Tibial nerve (tissue), 4 donors: Measurements from ENCODE around the gene CEP170. TPM values are rescaled to one million over a fixed set of nuclear protein-coding genes. Genes with fewer than 3 reads are reported as not detected.

Source experiments
- DNase-seq, 2 donors: peaks; one replicate each; pipeline ENCODE4 v3.0.0-alpha.2; 2019; ENCODE audit warnings: low spot score in 2 of 2
- H3K27ac ChIP-seq, 4 donors: fragments of 200-600 bp; sonication (generic) in 3 of 4; one replicate each; pipeline ENCODE4 v1.5.1; 2017 to 2019; ENCODE audit warnings: mild to moderate bottlenecking in 1 of 4
- H3K27me3 ChIP-seq, 2 donors: fragments of 200-600 bp; sonication (generic) in 1 of 2; one replicate each; pipeline versions ENCODE4 v1.5.1 to v1.6.0; 2017 to 2019
- H3K36me3 ChIP-seq, 3 donors: fragments of 200-600 bp; sonication (generic); one replicate each; pipeline ENCODE4 v1.5.1; 2018 to 2019
- H3K4me1 ChIP-seq, 4 donors: fragments of 200-600 bp; sonication (generic) in 3 of 4; one replicate each; pipeline ENCODE4 v1.5.1; 2017 to 2019
- H3K4me3 ChIP-seq, 4 donors: fragments of 200-600 bp; sonication (generic) in 3 of 4; one replicate each; pipeline ENCODE4 v1.5.1; 2017 to 2019; ENCODE audit warnings: mild to moderate bottlenecking in 1 of 4, moderate library complexity in 1 of 4
- H3K9me3 ChIP-seq, 4 donors: fragments of 200-600 bp; sonication (generic) in 3 of 4; one replicate each; pipeline ENCODE4 v1.5.1; 2017 to 2019
- EP300 ChIP-seq, 2 donors: sonication (generic); formaldehyde crosslinking; IDR thresholded peaks; one replicate each; pipeline ENCODE4 v1.6.1; 2017; ENCODE audit warnings: antibody characterized with exemption in 2 of 2, mild to moderate bottlenecking in 1 of 2
- POLR2A ChIP-seq, 2 donors: fragments of 450-650 bp; IDR thresholded peaks; one replicate each; pipeline ENCODE4 v1.6.1; 2017; ENCODE audit warnings: antibody characterized with exemption in 2 of 2, mild to moderate bottlenecking in 2 of 2, moderate library complexity in 2 of 2
- WGBS, 2 donors: methylation state at CpG; one replicate each; pipeline ENCODE4 v1.1.5; 2018; 5-methylcytosine and 5-hydroxymethylcytosine counted together
- total RNA-seq, 4 donors: library from RNA; depleted of rRNA; stranded (reverse); fragments of >200 nt; gene quantifications; one replicate each; pipeline ENCODE4 v1.1.0, GENCODE V29; 2016
- TF ChIP-seq, protein P1 (sequence below), 5 experiments: fragments of 200-600 bp in 3 of 5; fragments of 450-650 bp in 2 of 5; sonication (generic) in 3 of 5; IDR thresholded peaks; one replicate each; pipeline ENCODE4 v1.5.1; 2016 to 2019; ENCODE audit warnings: antibody characterized with exemption in 5 of 5, mild to moderate bottlenecking in 3 of 5, moderate library complexity in 2 of 5

The CEP170 gene
- total RNA-seq, 4 donors from 2014 or later, result 43.7 to 91.8 (median 76.7) TPM

DNA sequence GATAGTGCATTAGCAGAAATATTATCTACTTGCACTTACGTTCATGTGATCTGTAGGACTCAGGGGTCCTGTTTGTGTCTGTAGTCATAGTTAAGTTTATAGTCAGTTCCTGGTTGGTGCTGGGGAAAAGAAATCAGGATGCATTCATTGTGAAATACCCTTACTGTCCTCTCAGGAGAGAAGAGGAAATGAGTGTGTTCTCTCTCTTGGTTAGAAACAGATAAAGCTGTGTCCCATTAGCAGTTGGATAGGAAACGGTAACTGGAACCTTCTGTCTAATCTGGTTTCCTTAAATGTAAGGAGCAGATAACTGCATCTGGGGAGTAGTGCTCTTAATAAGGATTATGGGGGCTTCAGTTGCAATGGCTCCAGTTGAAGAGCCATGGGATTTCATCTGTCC lies 9.6 kb upstream of the CEP170 start:
- Histone ChIP-seq H3K27ac (peak overlapping the region in 2 of 4 donors; percentile 59 to 70), H3K27me3 (no peaks in the 10 kb centered on the region), H3K4me1 (peaks cover 0 to 77% (median 27%) of the 10 kb centered on the region in 4 donors), H3K4me3 (no peak overlapping the region), H3K9me3 (no peaks in the 10 kb centered on the region), H3K36me3 (no peaks in the 10 kb centered on the region)
- TF ChIP-seq EP300 (IDR thresholded peaks at IDR 0.05), result peak in 1 of 2 donors; percentile 65
- TF ChIP-seq, protein P1, sequence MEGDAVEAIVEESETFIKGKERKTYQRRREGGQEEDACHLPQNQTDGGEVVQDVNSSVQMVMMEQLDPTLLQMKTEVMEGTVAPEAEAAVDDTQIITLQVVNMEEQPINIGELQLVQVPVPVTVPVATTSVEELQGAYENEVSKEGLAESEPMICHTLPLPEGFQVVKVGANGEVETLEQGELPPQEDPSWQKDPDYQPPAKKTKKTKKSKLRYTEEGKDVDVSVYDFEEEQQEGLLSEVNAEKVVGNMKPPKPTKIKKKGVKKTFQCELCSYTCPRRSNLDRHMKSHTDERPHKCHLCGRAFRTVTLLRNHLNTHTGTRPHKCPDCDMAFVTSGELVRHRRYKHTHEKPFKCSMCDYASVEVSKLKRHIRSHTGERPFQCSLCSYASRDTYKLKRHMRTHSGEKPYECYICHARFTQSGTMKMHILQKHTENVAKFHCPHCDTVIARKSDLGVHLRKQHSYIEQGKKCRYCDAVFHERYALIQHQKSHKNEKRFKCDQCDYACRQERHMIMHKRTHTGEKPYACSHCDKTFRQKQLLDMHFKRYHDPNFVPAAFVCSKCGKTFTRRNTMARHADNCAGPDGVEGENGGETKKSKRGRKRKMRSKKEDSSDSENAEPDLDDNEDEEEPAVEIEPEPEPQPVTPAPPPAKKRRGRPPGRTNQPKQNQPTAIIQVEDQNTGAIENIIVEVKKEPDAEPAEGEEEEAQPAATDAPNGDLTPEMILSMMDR (IDR thresholded peaks at IDR 0.05), result no peak
- TF ChIP-seq POLR2A (IDR thresholded peaks at IDR 0.05), result no peak
- WGBS, 2 donors, result 51 to 53% methylated on average over 2 of the region's 2 CpGs
- DNase-seq, result no peak

DNA sequence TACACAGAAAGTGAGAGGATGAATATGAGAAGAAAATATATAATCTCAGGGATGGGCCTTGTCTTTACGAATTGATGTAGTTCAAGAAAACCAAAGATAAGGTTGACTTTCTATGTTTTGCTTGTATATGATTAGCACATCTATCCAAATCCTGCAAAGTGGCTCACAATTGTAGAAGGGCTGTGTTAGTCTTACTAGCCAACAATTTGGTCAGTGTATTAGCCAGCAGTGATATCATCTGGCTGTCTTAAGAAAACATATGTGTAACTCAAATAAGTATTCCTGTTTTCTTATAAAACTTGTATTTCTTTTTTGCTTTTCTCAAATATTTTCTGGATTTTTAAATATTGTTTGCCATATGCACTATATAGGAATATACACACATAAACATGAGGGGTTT lies 6.3 kb upstream of the CEP170 start:
- 68 to 72% methylated on average over 1 of the region's 1 CpG for WGBS, 2 donors
- DNase-seq, result no peak
- no peaks in the 10 kb centered on the region for H3K27me3 ChIP-seq
- H3K9me3 ChIP-seq, result no peaks in the 10 kb centered on the region
- H3K4me3 ChIP-seq, result no peak overlapping the region
- H3K4me1 ChIP-seq, result peaks cover 0 to 76% (median 28%) of the 10 kb centered on the region in 4 donors
- TF ChIP-seq, protein P1 (IDR thresholded peaks at IDR 0.05), result no peak
- TF ChIP-seq POLR2A (IDR thresholded peaks at IDR 0.05) (no peak), EP300 (IDR thresholded peaks at IDR 0.05) (no peak)
- H3K36me3 ChIP-seq, result no peaks in the 10 kb centered on the region
- peak overlapping the region in 2 of 4 donors; percentile 16 to 47 for H3K27ac ChIP-seq

DNA sequence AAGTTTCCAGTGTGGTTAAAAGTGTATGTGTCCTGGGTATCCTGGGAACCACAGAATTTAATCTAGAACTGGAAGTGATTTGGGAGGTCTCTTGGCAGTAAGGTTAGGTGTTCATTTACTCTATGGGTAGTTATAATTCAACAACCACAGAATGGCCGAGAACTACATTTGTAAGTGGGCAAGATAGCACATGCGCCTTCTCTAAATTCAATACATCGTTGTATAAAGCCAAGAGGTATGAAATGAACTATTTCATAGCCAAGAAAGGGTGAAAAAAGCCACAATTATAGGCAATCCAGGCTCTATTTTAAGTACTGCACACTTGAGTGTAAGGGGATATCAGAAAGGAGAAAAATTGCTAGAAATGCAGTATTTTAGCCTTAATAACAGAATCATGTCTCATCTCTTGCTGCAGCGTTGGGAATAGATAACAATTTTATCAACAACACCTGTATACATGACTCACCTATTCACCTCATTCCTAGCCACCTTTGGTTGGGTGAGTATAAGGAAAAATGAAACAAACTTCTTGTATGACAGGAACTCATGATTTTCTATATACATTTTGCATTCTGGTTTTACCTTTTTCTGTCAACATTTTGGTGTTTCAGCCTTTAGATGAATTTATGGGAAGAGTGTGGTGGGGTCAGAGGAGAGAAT lies 5.3 kb upstream of the CEP170 start:
- 58 to 62% methylated on average over 4 of the region's 4 CpGs for WGBS, 2 donors
- H3K36me3 ChIP-seq, result no peaks in the 10 kb centered on the region
- no peak for TF ChIP-seq POLR2A (IDR thresholded peaks at IDR 0.05)
- no peak for TF ChIP-seq EP300 (IDR thresholded peaks at IDR 0.05)
- TF ChIP-seq, protein P1 (IDR thresholded peaks at IDR 0.05), result no peak
- H3K4me3 ChIP-seq, result no peak overlapping the region
- no peak for DNase-seq
- H3K4me1 ChIP-seq, result peaks cover 0 to 67% (median 24%) of the 10 kb centered on the region in 4 donors
- H3K9me3 ChIP-seq, result no peaks in the 10 kb centered on the region
- peak overlapping the region in 2 of 4 donors; percentile 16 to 47 for H3K27ac ChIP-seq
- H3K27me3 ChIP-seq, result no peaks in the 10 kb centered on the region

DNA sequence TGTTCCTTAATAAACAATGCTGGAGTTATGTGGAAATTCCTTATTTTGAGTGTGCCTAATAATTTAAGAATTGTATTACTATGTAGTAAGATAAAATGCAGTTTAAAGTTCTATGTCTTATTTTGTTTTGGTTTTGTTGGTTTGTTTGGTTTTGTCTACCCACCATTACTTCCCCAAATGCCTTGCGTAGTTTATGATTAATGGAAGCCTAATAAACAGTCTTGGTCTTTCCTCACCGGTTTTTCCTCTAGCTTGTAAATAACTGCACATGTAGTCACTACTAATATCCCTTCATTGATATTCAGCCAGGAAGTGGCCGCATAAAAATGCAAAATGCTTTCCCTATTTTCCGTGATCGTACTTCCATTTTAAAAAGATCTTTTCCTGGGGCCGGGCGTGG lies 3.6 kb upstream of the CEP170 start:
- H3K27ac ChIP-seq, result no peak overlapping the region
- WGBS, 2 donors, result 96 to 99% methylated on average over 7 of the region's 7 CpGs
- H3K4me3 ChIP-seq, result no peak overlapping the region
- H3K36me3 ChIP-seq, result no peaks in the 10 kb centered on the region
- DNase-seq, result no peak
- H3K4me1 ChIP-seq, result peaks cover 0 to 51% (median 18%) of the 10 kb centered on the region in 4 donors
- no peaks in the 10 kb centered on the region for H3K9me3 ChIP-seq
- no peaks in the 10 kb centered on the region for H3K27me3 ChIP-seq
- TF ChIP-seq, protein P1 (IDR thresholded peaks at IDR 0.05), result no peak
- TF ChIP-seq EP300 (IDR thresholded peaks at IDR 0.05) (no peak), POLR2A (IDR thresholded peaks at IDR 0.05) (no peak)

DNA sequence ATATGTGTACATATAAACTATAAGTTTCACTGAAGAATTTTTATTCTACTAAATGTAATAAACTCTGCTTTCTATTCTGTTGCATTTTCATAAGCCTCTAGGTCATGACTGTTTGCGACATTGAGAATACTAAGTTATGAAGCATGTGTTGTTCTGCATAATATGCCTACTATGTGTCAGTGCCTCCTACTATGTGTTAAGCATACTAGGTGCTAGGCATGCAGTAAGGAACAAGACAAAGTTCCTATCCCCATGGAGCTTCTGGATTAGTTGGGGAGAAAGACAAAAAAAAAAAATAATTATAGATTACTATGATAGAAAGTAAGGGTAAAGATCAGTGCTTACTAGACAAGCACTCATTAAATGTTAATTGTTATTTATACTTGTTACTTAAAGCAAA lies 2.1 kb upstream of the CEP170 start:
- H3K27ac ChIP-seq, result peak overlapping the region in 1 of 4 donors; percentile 93
- no peaks in the 10 kb centered on the region for H3K9me3 ChIP-seq
- no peaks in the 10 kb centered on the region for H3K27me3 ChIP-seq
- no peak for DNase-seq
- no peaks in the 10 kb centered on the region for H3K36me3 ChIP-seq
- TF ChIP-seq EP300 (IDR thresholded peaks at IDR 0.05) (no peak), POLR2A (IDR thresholded peaks at IDR 0.05) (no peak)
- TF ChIP-seq, protein P1 (IDR thresholded peaks at IDR 0.05), result no peak
- WGBS, 2 donors, result 76 to 91% methylated on average over 1 of the region's 1 CpG
- H3K4me3 ChIP-seq, result peak overlapping the region in 2 of 4 donors; percentile 71 to 83
- H3K4me1 ChIP-seq, result peaks cover 0 to 53% (median 21%) of the 10 kb centered on the region in 4 donors
